Peyer's patch (tissue), 4 donors: ENCODE results near the gene FCAR. TPM values are rescaled to one million over a fixed set of nuclear protein-coding genes. Genes with fewer than 3 reads are reported as not detected.
"Not testable (repeated sequence)": the region's sequence is repeated elsewhere in the genome, so short reads cannot be mapped to it uniquely, and the experiment has no call there.

Experiments used
- DNase-seq, 3 donors: peaks; one replicate each; pipeline ENCODE4 v3.0.0-alpha.2; 2017 to 2019
- H3K27ac ChIP-seq, 4 donors: fragments of 200-600 bp; sonication (generic); one replicate each; pipeline ENCODE4 v1.5.1; 2016 to 2019
- H3K27me3 ChIP-seq, 2 donors: fragments of 200-600 bp; sonication (generic); one replicate each; pipeline ENCODE4 v1.5.1; 2019
- H3K36me3 ChIP-seq, 3 donors: fragments of 200-600 bp; sonication (generic); one replicate each; pipeline ENCODE4 v1.5.1; 2016 to 2019
- H3K4me1 ChIP-seq, 4 donors: fragments of 200-600 bp; sonication (generic); one replicate each; pipeline ENCODE4 v1.5.1; 2016 to 2019
- H3K4me3 ChIP-seq, 4 donors: fragments of 200-600 bp; sonication (generic); 1 replicate in 3 of 4; 2 replicates in 1 of 4; pipeline ENCODE4 v1.5.1; 2016 to 2019; ENCODE audit warnings: mild to moderate bottlenecking in 1 of 4
- H3K9me3 ChIP-seq, 4 donors: fragments of 200-600 bp; sonication (generic); one replicate each; pipeline ENCODE4 v1.5.1; 2016 to 2019; ENCODE audit warnings: mild to moderate bottlenecking in 1 of 4
- CTCF ChIP-seq, 6 experiments: fragments of 450-650 bp in 4 of 6; fragments of 200-600 bp in 2 of 6; sonication (generic) in 1 of 6; IDR thresholded peaks; one replicate each; pipeline ENCODE4 v1.5.1; 2017 to 2019; ENCODE audit warnings: antibody characterized with exemption in 6 of 6, mild to moderate bottlenecking in 3 of 6, moderate library complexity in 1 of 6
- POLR2A ChIP-seq, 2 donors: fragments of 450-650 bp; IDR thresholded peaks; one replicate each; pipeline ENCODE4 v1.5.1; 2017; ENCODE audit warnings: antibody characterized with exemption in 2 of 2, mild to moderate bottlenecking in 2 of 2, moderate library complexity in 2 of 2
- total RNA-seq, 4 donors: library from RNA; depleted of rRNA; stranded (reverse); fragments of >200 nt; gene quantifications; one replicate each; pipeline ENCODE4 v1.1.0, GENCODE V29; 2016

FCAR gene
- total RNA-seq = not detected

GRCh38 chr19:54873990-54874389 is at the start of gene FCAR:
FCAR (plus strand) TSS chr19:54874235; CDS start chr19:54874290, 55 bp downstream.
- no peak for DNase-seq
- no peaks in the 10 kb centered on the region for H3K9me3 ChIP-seq
- no peaks in the 10 kb centered on the region for H3K36me3 ChIP-seq
- no peaks in the 10 kb centered on the region for H3K4me1 ChIP-seq
- no peak within 1 kb of the TSS for H3K4me3 ChIP-seq
- no peak for TF ChIP-seq POLR2A (IDR thresholded peaks at IDR 0.05)
- TF ChIP-seq CTCF (IDR thresholded peaks at IDR 0.05) = no peak
- H3K27ac ChIP-seq = no peak within 1 kb of the TSS
- H3K27me3 ChIP-seq = no peaks in the 10 kb centered on the region

- H3K9me3 ChIP-seq, H3K27ac ChIP-seq, H3K4me3 ChIP-seq, H3K27me3 ChIP-seq, H3K4me1 ChIP-seq, H3K36me3 ChIP-seq, DNase-seq: not testable (repeated sequence)
Observed at GRCh38 chr19:54824416-54824815, 49.6 kb upstream of the FCAR start.

- not testable (repeated sequence) for H3K27me3 ChIP-seq, DNase-seq
Observed at GRCh38 chr19:54825326-54825725, 48.7 kb upstream of the FCAR start.

GRCh38 chr19:54828064-54828463 is 46.0 kb upstream of the FCAR start:
- not testable (repeated sequence) for DNase-seq, H3K9me3 ChIP-seq, H3K4me3 ChIP-seq, H3K27ac ChIP-seq, H3K27me3 ChIP-seq, H3K4me1 ChIP-seq, H3K36me3 ChIP-seq

More at GRCh38 chr19:54825326-54825725, 48.7 kb upstream of the FCAR start:
- H3K9me3 ChIP-seq, H3K4me1 ChIP-seq, H3K27ac ChIP-seq, H3K4me3 ChIP-seq, H3K36me3 ChIP-seq: not testable (repeated sequence)

GRCh38 chr19:54832496-54832895 is 41.5 kb upstream of the FCAR start, which contains the start of gene KIR2DS4:
KIR2DS4 (plus strand) TSS chr19:54832676.
- H3K4me3 ChIP-seq, H3K27me3 ChIP-seq, DNase-seq, H3K9me3 ChIP-seq, H3K4me1 ChIP-seq, H3K27ac ChIP-seq, H3K36me3 ChIP-seq: not testable (repeated sequence)

- not testable (repeated sequence) for H3K9me3 ChIP-seq, H3K4me3 ChIP-seq, DNase-seq, H3K27me3 ChIP-seq, H3K27ac ChIP-seq, H3K36me3 ChIP-seq, H3K4me1 ChIP-seq
Observed at GRCh38 chr19:54835126-54835525, 38.9 kb upstream of the FCAR start.

- H3K36me3 ChIP-seq, H3K27me3 ChIP-seq, H3K4me3 ChIP-seq, DNase-seq, H3K9me3 ChIP-seq, H3K27ac ChIP-seq, H3K4me1 ChIP-seq: not testable (repeated sequence)
Observed at GRCh38 chr19:54837522-54837921, 36.5 kb upstream of the FCAR start.

GRCh38 chr19:54843171-54843570 is 30.9 kb upstream of the FCAR start:
- DNase-seq, H3K27me3 ChIP-seq, H3K36me3 ChIP-seq, H3K4me3 ChIP-seq, H3K9me3 ChIP-seq, H3K4me1 ChIP-seq, H3K27ac ChIP-seq: not testable (repeated sequence)

- H3K27ac ChIP-seq, H3K4me1 ChIP-seq, H3K4me3 ChIP-seq, DNase-seq, H3K27me3 ChIP-seq, H3K36me3 ChIP-seq, H3K9me3 ChIP-seq: not testable (repeated sequence)
Observed at GRCh38 chr19:54850061-54850640, 23.9 kb upstream of the FCAR start, which contains the start of gene KIR3DL2. KIR3DL2 (plus strand) TSS chr19:54850443; CDS start chr19:54850476, 33 bp downstream.

- TF ChIP-seq CTCF (IDR thresholded peaks at IDR 0.05) (no peak), POLR2A (IDR thresholded peaks at IDR 0.05) (no peak)
- Histone ChIP-seq H3K4me3 (no peak overlapping the region), H3K27ac (no peak overlapping the region), H3K36me3 (no peaks in the 10 kb centered on the region), H3K27me3 (no peaks in the 10 kb centered on the region), H3K4me1 (no peaks in the 10 kb centered on the region), H3K9me3 (no peaks in the 10 kb centered on the region)
- no peak for DNase-seq
Observed at GRCh38 chr19:54850930-54851329, 23.1 kb upstream of the FCAR start.
